DOHH2 (cell line): ENCODE measurements around the gene MED13.

Experiments
- CTCF ChIP-seq: fragments of 200-600 bp; sonication (generic); IDR thresholded peaks from one replicate; pipeline ENCODE4 v1.5.1; 2014; ENCODE audit warnings: antibody characterized with exemption, mild to moderate bottlenecking, low read depth, low read length; ENCODE audit not compliant: poor library complexity, severe bottlenecking
- EZH2phosphoT487 ChIP-seq: fragments of 200-600 bp; sonication (generic); IDR thresholded peaks from 2 replicates; pipeline ENCODE4 v1.6.1; 2017; ENCODE audit warnings: borderline replicate concordance, mild to moderate bottlenecking, antibody characterized with exemption, low read length, moderate library complexity, mixed read lengths

GRCh38 chr17:62093188-62094155 lies 28.4 kb upstream of the MED13 start:
- TF ChIP-seq CTCF = no peak
- no peak for TF ChIP-seq EZH2phosphoT487
